Measurements from ENCODE around the gene CAPS. TPM values are rescaled to one million over a fixed set of nuclear protein-coding genes. Genes with fewer than 3 reads are reported as not detected.
"Not testable (repeated sequence)": the region's sequence is repeated elsewhere in the genome, so short reads cannot be mapped to it uniquely, and the experiment has no call there.

The CAPS gene
- total RNA-seq: 10 to 100 TPM; 25.0 to 28.8 TPM

DNA sequence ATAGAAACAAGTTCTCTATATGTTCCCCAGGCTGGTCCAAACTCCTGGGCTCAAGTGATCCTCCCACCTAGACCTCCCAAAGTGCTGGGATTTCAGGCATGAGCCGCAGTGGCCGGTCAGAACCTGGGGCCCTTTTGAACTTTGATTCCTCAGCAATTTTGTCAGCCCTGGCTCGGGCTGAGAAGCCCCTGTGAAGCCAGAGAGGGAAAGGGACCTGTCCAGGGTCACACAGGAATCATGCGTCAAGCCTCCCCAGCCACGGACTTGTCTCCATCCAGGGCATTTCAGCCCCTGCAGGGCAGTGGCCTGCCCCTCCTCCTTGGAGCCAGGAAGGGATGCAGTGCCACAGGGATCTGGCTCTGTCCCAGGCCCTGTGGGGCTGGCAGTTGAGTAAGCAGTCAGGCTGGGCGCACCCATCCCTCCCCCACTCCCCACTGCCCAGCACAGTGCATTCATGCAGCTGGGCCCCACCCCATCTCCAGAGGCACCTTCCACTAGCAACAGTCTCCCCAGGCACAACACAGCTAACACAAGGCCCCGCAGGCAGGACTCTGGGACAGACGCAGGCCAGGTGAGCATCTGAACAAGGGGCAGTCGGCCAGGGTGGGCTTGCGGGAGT, at the start of gene CAPS:
CAPS (plus strand) TSS at position 516 of the 619 bp plus-strand sequence. CDS start 153 bp downstream, outside the sequence.
- no peaks in the 10 kb centered on the region for H3K9me3 Mint-ChIP-seq
- POLR2A ChIA-PET: interaction anchor here (0.7 to 1.0 kb wide), 3 partner anchors 10 to 86 kb away, joined by 3 read pairs; partner anchors contain the start of gene RANBP3
- no peak for ATAC-seq (ENCODE audit: low read depth)
- H3K36me3 Mint-ChIP-seq: no peaks in the 10 kb centered on the region
- H3K4me3 Mint-ChIP-seq: no peak within 1 kb of the TSS
- no peaks in the 10 kb centered on the region for H3K4me1 Mint-ChIP-seq
- H3K27me3 Mint-ChIP-seq: no peaks in the 10 kb centered on the region
- DNase-seq: no peak
- no peak within 1 kb of the TSS for H3K27ac Mint-ChIP-seq

DNA sequence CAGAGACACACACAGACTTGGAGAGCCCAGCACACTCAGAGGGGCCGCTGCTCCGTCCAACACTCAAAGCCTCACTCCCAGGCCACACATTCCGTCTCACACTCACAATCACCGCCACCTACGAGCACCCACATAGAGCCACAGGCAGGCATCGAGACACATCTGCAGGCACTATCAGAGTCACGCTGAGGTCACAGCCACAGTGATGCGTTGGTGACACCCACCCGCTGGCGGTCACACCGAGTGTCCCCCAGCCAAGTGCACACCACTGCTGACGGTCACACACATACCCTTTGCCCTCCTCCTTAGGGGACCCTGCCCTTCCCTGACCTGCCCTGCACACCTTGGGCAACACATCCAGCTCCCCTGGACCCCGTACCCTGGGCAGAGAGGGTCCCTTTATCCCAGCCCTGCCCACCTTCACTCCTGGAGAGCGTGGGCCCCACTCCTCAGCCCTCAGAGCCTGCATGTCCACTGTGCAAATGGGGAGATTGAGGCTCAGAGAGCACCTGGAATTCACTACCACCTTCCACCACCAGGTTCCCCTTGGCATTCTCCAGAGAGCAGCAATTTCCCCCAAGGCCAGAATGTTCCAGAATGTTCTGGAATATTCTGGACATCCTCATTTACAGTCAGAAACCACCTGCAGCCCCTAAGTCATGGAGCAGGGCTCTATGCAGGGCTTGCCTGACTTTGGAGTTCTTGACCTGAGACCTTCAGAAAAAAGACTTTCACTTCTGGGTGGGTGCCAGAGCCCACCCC, 49.1 kb upstream of the CAPS start:
- no peaks in the 10 kb centered on the region for H3K9me3 Mint-ChIP-seq
- no peak for ATAC-seq (ENCODE audit: low read depth)
- no peak overlapping the region for H3K27ac Mint-ChIP-seq
- POLR2A ChIA-PET: no interaction called here
- no peaks in the 10 kb centered on the region for H3K4me1 Mint-ChIP-seq
- DNase-seq: no peak
- no peaks in the 10 kb centered on the region for H3K36me3 Mint-ChIP-seq
- H3K27me3 Mint-ChIP-seq: no peaks in the 10 kb centered on the region
- H3K4me3 Mint-ChIP-seq: no peak overlapping the region

- Mint-ChIP-seq H3K9me3 (no peaks in the 10 kb centered on the region), H3K4me1 (no peaks in the 10 kb centered on the region), H3K27ac (no peak overlapping the region), H3K4me3 (no peak overlapping the region), H3K27me3 (no peaks in the 10 kb centered on the region), H3K36me3 (no peaks in the 10 kb centered on the region)
- DNase-seq (no peak), ATAC-seq (ENCODE audit: low read depth) (no peak)
- POLR2A ChIA-PET: no interaction called here
These were observed 48.3 kb upstream of the CAPS start for GRCh38 chr19:5865772-5866171.

- no peak for DNase-seq
- ATAC-seq (ENCODE audit: low read depth): no peak
- Mint-ChIP-seq H3K4me1 (no peaks in the 10 kb centered on the region), H3K36me3 (no peaks in the 10 kb centered on the region), H3K27me3 (no peaks in the 10 kb centered on the region), H3K4me3 (no peak overlapping the region), H3K27ac (no peak overlapping the region), H3K9me3 (no peaks in the 10 kb centered on the region)
- POLR2A ChIA-PET: no interaction called here
These were observed 46.6 kb upstream of the CAPS start for GRCh38 chr19:5867201-5868136.

GRCh38 chr19:5870986-5871394, 43.1 kb upstream of the CAPS start:
- H3K27me3 Mint-ChIP-seq: no peaks in the 10 kb centered on the region
- H3K4me3 Mint-ChIP-seq: no peak overlapping the region
- DNase-seq (no peak), ATAC-seq (ENCODE audit: low read depth) (no peak)
- H3K9me3 Mint-ChIP-seq: no peaks in the 10 kb centered on the region
- POLR2A ChIA-PET: interaction anchor here (0.7 kb wide), 1 partner anchor 32 kb away, joined by 3 read pairs; the partner anchor contains the start of gene FUT6
- peaks cover 3% of the 10 kb centered on the region for H3K4me1 Mint-ChIP-seq
- no peak overlapping the region for H3K27ac Mint-ChIP-seq
- H3K36me3 Mint-ChIP-seq: no peaks in the 10 kb centered on the region

DNA sequence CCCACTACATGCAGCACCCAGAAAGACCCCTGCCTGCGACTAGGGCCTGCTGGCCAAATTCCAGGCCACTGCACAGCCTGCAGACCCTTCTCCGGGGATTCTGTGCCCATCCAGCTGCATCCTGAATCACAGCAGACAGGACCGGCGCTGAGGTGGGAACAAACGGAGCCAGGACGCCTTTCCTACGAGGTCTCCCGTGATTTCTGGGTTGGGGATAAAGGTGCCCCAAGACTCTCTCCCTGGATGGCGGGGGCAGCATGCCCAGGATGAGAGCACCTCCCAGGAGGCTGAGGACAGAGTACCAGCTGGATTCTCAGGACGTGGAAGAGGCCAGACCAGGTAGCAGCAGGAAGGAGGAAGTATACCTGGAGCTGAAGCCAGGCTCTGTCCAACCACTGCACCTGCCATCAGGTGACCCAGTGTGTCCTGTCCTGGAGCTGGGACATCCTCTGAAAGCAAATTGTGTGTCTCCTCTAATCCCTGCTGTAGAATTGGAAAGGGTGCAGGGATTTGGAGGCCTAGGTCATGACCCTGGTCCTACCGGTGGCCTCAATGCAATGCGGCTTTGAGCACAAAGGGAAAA, 40.3 kb upstream of the CAPS start:
- no peaks in the 10 kb centered on the region for H3K9me3 Mint-ChIP-seq

GRCh38 chr19:5874496-5874895, 39.6 kb upstream of the CAPS start:
- not testable (repeated sequence) for H3K4me3 Mint-ChIP-seq; ATAC-seq (ENCODE audit: low read depth)

More for the DNA sequence above, 40.3 kb upstream of the CAPS start:
- POLR2A ChIA-PET: no interaction called here
- Mint-ChIP-seq H3K27ac (no peak overlapping the region), H3K4me1 (peaks cover 3% of the 10 kb centered on the region), H3K4me3 (no peak overlapping the region), H3K27me3 (peaks cover 2% of the 10 kb centered on the region), H3K36me3 (no peaks in the 10 kb centered on the region)
- ATAC-seq (ENCODE audit: low read depth) (no peak), DNase-seq (no peak)

DNA sequence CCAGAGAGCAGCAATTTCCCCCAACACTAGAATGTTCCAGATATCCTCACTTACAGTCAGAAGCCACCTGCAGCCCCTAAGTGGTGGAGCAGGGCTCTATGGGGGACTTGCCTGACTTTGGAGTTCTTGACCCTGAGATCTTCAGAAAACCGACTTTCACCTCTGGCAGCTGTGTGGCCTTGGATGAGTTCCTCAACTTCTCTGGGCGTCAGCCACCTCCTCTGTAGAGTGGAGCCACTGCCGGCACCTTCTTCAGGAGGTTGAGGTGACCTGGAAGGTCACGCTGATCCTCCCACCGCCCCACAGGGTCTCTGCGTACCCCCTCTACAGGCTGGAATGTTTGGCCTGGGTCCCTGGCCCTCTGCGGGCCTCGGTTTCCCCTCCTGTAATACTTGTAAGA, 36.6 kb upstream of the CAPS start:
- Mint-ChIP-seq H3K27ac (no peak overlapping the region), H3K36me3 (no peaks in the 10 kb centered on the region), H3K4me1 (peaks cover 3% of the 10 kb centered on the region), H3K27me3 (peaks cover 12% of the 10 kb centered on the region), H3K9me3 (no peaks in the 10 kb centered on the region), H3K4me3 (no peak overlapping the region)
- DNase-seq: no peak
- POLR2A ChIA-PET: no interaction called here
- ATAC-seq (ENCODE audit: low read depth): no peak

More at GRCh38 chr19:5874496-5874895, 39.6 kb upstream of the CAPS start:
- H3K27me3 Mint-ChIP-seq, H3K9me3 Mint-ChIP-seq, H3K36me3 Mint-ChIP-seq, H3K4me1 Mint-ChIP-seq, H3K27ac Mint-ChIP-seq, DNase-seq: not testable (repeated sequence)
- POLR2A ChIA-PET: interaction anchor here (0.7 kb wide), 1 partner anchor 29 kb away, joined by 5 read pairs; no protein-coding TSS in a partner anchor

DNA sequence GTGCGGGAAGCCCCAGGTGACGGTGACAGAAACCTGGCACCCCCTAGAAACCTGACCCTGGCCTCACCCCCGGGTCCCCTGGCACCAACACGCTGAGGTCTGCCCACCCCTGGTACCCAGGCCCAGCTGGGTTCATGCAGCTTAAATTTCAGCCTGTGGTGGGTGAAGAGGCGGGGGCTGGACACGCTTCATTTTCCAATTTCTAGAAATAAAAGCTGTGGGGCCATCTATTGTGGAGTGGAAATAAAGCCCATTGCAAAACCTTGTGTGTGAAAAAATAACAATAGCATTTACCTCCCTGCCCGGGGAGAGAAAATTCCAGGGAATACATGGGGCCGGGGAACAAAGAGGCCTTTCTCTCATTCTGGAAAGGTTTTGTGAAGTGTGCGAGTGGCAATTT, 36.2 kb upstream of the CAPS start:
- Mint-ChIP-seq H3K36me3 (no peaks in the 10 kb centered on the region), H3K27ac (no peak overlapping the region), H3K4me3 (no peak overlapping the region), H3K4me1 (peaks cover 3% of the 10 kb centered on the region), H3K9me3 (no peaks in the 10 kb centered on the region), H3K27me3 (peaks cover 12% of the 10 kb centered on the region)
- POLR2A ChIA-PET: no interaction called here
- no peak for ATAC-seq (ENCODE audit: low read depth)
- no peak for DNase-seq

- DNase-seq: no peak
- POLR2A ChIA-PET: no interaction called here
- Mint-ChIP-seq H3K9me3 (no peaks in the 10 kb centered on the region), H3K27ac (no peak overlapping the region), H3K4me3 (no peak overlapping the region), H3K36me3 (no peaks in the 10 kb centered on the region), H3K4me1 (no peaks in the 10 kb centered on the region), H3K27me3 (peaks cover 15% of the 10 kb centered on the region)
- no peak for ATAC-seq (ENCODE audit: low read depth)
These were observed 33.9 kb upstream of the CAPS start for GRCh38 chr19:5880196-5880595.

GRCh38 chr19:5880604-5881078, 33.4 kb upstream of the CAPS start:
- DNase-seq (no peak), ATAC-seq (ENCODE audit: low read depth) (no peak)
- Mint-ChIP-seq H3K27ac (no peak overlapping the region), H3K9me3 (no peaks in the 10 kb centered on the region), H3K4me1 (no peaks in the 10 kb centered on the region), H3K4me3 (no peak overlapping the region), H3K36me3 (no peaks in the 10 kb centered on the region), H3K27me3 (peaks cover 15% of the 10 kb centered on the region)
- POLR2A ChIA-PET: no interaction called here

- POLR2A ChIA-PET: interaction anchor here (0.6 kb wide), 1 partner anchor 12 kb away, joined by 3 read pairs; no protein-coding TSS in a partner anchor
- H3K27me3 Mint-ChIP-seq: peaks cover 12% of the 10 kb centered on the region
- no peak for DNase-seq
- H3K4me1 Mint-ChIP-seq: no peaks in the 10 kb centered on the region
- no peak overlapping the region for H3K27ac Mint-ChIP-seq
- no peaks in the 10 kb centered on the region for H3K36me3 Mint-ChIP-seq
- no peak overlapping the region for H3K4me3 Mint-ChIP-seq
- no peak for ATAC-seq (ENCODE audit: low read depth)
- no peaks in the 10 kb centered on the region for H3K9me3 Mint-ChIP-seq
These were observed 32.3 kb upstream of the CAPS start for GRCh38 chr19:5881543-5882299.

Measured in activated naive CD8-positive, alpha-beta T cell treated with anti-CD3 and anti-CD28 coated beads, Interleukin-2, amount 10 ng/mL, durations not matched to agents 7 days and 5 days (primary cell).